Natural killer cell (primary cell): ENCODE data around the gene MGAT3. TPM values are rescaled to one million over a fixed set of nuclear protein-coding genes. Genes with fewer than 3 reads are reported as not detected.

ENCODE experiments used
- ATAC-seq, 3 donors: fragments of 150-1000 bp in 2 of 3; fragments of 200-7000 bp in 1 of 3; cut with Tn5 transposase; 1 replicate in 1 of 3; 2 replicates in 2 of 3; pipeline ENCODE4 v1.10.0; 2021; ENCODE audit warnings: mild to moderate bottlenecking in 2 of 3, moderate library complexity in 2 of 3
- DNase-seq, 2 donors: peaks; one replicate each; pipeline versions ENCODE4 v3.0.0 to v3.0.0-alpha.2; 2013 to 2021; ENCODE audit warnings: mixed read lengths in 1 of 2
- H3K27ac ChIP-seq: one replicate; pipeline ENCODE4 v1.5.1; 2013; ENCODE audit warnings: mild to moderate bottlenecking, low read length
- H3K27me3 ChIP-seq: one replicate; pipeline ENCODE4 v1.6.1; 2013; ENCODE audit warnings: low read length; ENCODE audit not compliant: control insufficient read depth, insufficient read depth
- H3K36me3 ChIP-seq: one replicate; pipeline ENCODE4 v1.6.1; 2013; ENCODE audit warnings: low read length; ENCODE audit not compliant: control insufficient read depth, insufficient read depth
- H3K4me1 ChIP-seq: one replicate; pipeline ENCODE4 v1.6.1; 2013; ENCODE audit warnings: low read length; ENCODE audit not compliant: control insufficient read depth, insufficient read depth
- H3K4me3 ChIP-seq: one replicate; pipeline ENCODE4 v1.5.1; 2013; ENCODE audit warnings: low read length
- H3K9me3 ChIP-seq: one replicate; pipeline ENCODE4 v1.6.1; 2013; ENCODE audit warnings: low read length; ENCODE audit not compliant: control insufficient read depth, insufficient read depth
- H3K27ac Mint-ChIP-seq, 2 donors: one replicate each; pipeline ENCODE4 v1.8.0; 2022; ENCODE audit warnings: mild to moderate bottlenecking in 2 of 2, mixed read lengths in 2 of 2, moderate library complexity in 1 of 2
- H3K27me3 Mint-ChIP-seq, 2 donors: one replicate each; pipeline ENCODE4 v1.8.0; 2022; ENCODE audit warnings: low read depth in 2 of 2, mixed read lengths in 2 of 2
- H3K36me3 Mint-ChIP-seq: one replicate; pipeline ENCODE4 v1.8.0; 2022; ENCODE audit warnings: mixed read lengths
- H3K4me1 Mint-ChIP-seq, 2 donors: one replicate each; pipeline ENCODE4 v1.8.0; 2022; ENCODE audit warnings: mixed read lengths in 2 of 2
- H3K4me3 Mint-ChIP-seq: one replicate; pipeline ENCODE4 v1.8.0; 2022; ENCODE audit warnings: mild to moderate bottlenecking, moderate library complexity, mixed read lengths
- H3K9me3 Mint-ChIP-seq, 2 donors: one replicate each; pipeline ENCODE4 v1.8.0; 2022; ENCODE audit warnings: mixed read lengths in 2 of 2
- CTCF ChIP-seq: fragments of 200-600 bp; IDR thresholded peaks from one replicate; pipeline ENCODE4 v1.8.0; 2022; ENCODE audit warnings: antibody characterized with exemption
- WGBS: methylation state at CpG from one replicate; pipeline ENCODE4 v1.1.7; 2013; ENCODE audit warnings: missing lambda C conversion rate; ENCODE audit not compliant: insufficient coverage; 5-methylcytosine and 5-hydroxymethylcytosine counted together
- intact Hi-C: fragments of 100-400 bp; cut with micrococcal nuclease; formaldehyde crosslinking; loops from one replicate; pipeline ENCODE4 v1.14.2; 2022
- total RNA-seq, 4 donors: library from RNA; stranded (reverse); fragments of 120-200 nt in 1 of 4; gene quantifications; one replicate each; pipeline versions ENCODE4 v1.2.3 to v1.2.4, GENCODE V29; 2013 to 2022

Gene MGAT3
- total RNA-seq, 3 donors from 2014 or later (not counting 1 experiment from before 2014, with no cell fraction given), result 0.09 to 13.7 (median 0.11) TPM

DNA sequence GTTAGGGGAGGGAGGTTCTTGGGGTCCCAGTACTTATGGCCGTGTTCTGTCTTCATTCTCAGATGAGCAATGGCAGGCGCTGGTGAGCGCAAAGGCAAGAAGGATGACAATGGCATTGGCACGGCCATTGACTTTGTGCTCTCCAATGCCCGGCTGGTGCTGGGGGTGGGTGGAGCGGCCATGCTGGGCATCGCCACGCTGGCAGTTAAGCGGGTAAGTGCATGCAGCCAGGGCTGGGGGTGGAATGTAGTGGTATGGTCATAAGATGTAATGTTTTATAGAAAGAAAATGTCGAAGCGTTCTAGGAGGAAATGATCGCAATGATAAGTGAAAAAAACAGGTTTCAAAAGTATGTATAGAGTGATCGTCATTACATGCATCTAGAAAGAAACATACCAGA lies 54.4 kb downstream of the MGAT3 start:
- Histone ChIP-seq H3K27me3 (no peaks in the 10 kb centered on the region), H3K27ac (no peak overlapping the region), H3K4me1 (no peaks in the 10 kb centered on the region), H3K4me3 (no peak overlapping the region), H3K9me3 (no peaks in the 10 kb centered on the region), H3K36me3 (peaks cover 79% of the 10 kb centered on the region)
- Mint-ChIP-seq H3K36me3 (peaks cover 8% of the 10 kb centered on the region), H3K27ac (no peak overlapping the region), H3K4me1 (peaks cover 12 to 35% of the 10 kb centered on the region in 2 donors), H3K9me3 (no peaks in the 10 kb centered on the region), H3K4me3 (no peak overlapping the region), H3K27me3 (no peaks in the 10 kb centered on the region)
- DNase-seq (no peak), ATAC-seq (no peak)
- WGBS, result 97% methylated on average over 12 of the region's 13 CpGs
- TF ChIP-seq CTCF, result no peak
- intact Hi-C loops, result no loop called here

GRCh38 chr22:39512026-39512425 lies 55.2 kb downstream of the MGAT3 start:
- H3K27ac ChIP-seq, result no peak overlapping the region
- DNase-seq, result no peak

GRCh38 chr22:39513791-39514190 lies 57.0 kb downstream of the MGAT3 start:
- WGBS, result 95% methylated on average over 18 of the region's 18 CpGs
- H3K9me3 Mint-ChIP-seq, result no peaks in the 10 kb centered on the region
- Histone ChIP-seq H3K27me3 (no peaks in the 10 kb centered on the region), H3K36me3 (peaks cover 61% of the 10 kb centered on the region), H3K9me3 (no peaks in the 10 kb centered on the region), H3K4me1 (peaks cover under 1% of the 10 kb centered on the region), H3K4me3 (no peak overlapping the region), H3K27ac (no peak overlapping the region)
- no peaks in the 10 kb centered on the region for H3K27me3 Mint-ChIP-seq
- peaks cover 8% of the 10 kb centered on the region for H3K36me3 Mint-ChIP-seq
- H3K4me3 Mint-ChIP-seq, result no peak overlapping the region
- DNase-seq (no peak), ATAC-seq (no peak)
- intact Hi-C loops, result no loop called here
- H3K27ac Mint-ChIP-seq, result no peak overlapping the region
- no peak for TF ChIP-seq CTCF
- peaks cover 5 to 19% of the 10 kb centered on the region in 2 donors for H3K4me1 Mint-ChIP-seq

More at GRCh38 chr22:39512026-39512425, 55.2 kb downstream of the MGAT3 start:
- H3K4me3 Mint-ChIP-seq, result no peak overlapping the region
- H3K27me3 ChIP-seq, result no peaks in the 10 kb centered on the region
- peaks cover 72% of the 10 kb centered on the region for H3K36me3 ChIP-seq
- H3K9me3 ChIP-seq, result no peaks in the 10 kb centered on the region
- H3K27ac Mint-ChIP-seq, result no peak overlapping the region
- peaks cover 8% of the 10 kb centered on the region for H3K36me3 Mint-ChIP-seq
- 97% methylated on average over 10 of the region's 10 CpGs for WGBS
- TF ChIP-seq CTCF, result no peak
- no peaks in the 10 kb centered on the region for H3K9me3 Mint-ChIP-seq
- no peaks in the 10 kb centered on the region for H3K27me3 Mint-ChIP-seq
- intact Hi-C loops, result no loop called here
- H3K4me1 ChIP-seq, result no peaks in the 10 kb centered on the region
- no peak overlapping the region for H3K4me3 ChIP-seq
- H3K4me1 Mint-ChIP-seq, result peaks cover 12 to 28% of the 10 kb centered on the region in 2 donors
- no peak for ATAC-seq

- intact Hi-C loops, result no loop called here
- Mint-ChIP-seq H3K27ac (no peak overlapping the region), H3K9me3 (no peaks in the 10 kb centered on the region), H3K4me3 (no peak overlapping the region), H3K36me3 (peaks cover 8% of the 10 kb centered on the region), H3K4me1 (peaks cover 4 to 19% of the 10 kb centered on the region in 2 donors), H3K27me3 (no peaks in the 10 kb centered on the region)
- Histone ChIP-seq H3K4me1 (peaks cover 7% of the 10 kb centered on the region), H3K36me3 (peaks cover 55% of the 10 kb centered on the region), H3K27ac (no peak overlapping the region), H3K27me3 (no peaks in the 10 kb centered on the region), H3K4me3 (no peak overlapping the region), H3K9me3 (no peaks in the 10 kb centered on the region)
- ATAC-seq (peak; percentile 41 to 61 (median 52)), DNase-seq (peak; percentile 48 to 65)
- 60% methylated on average over 7 of the region's 8 CpGs for WGBS
- peak; percentile 58 for TF ChIP-seq CTCF
Observed at GRCh38 chr22:39514373-39514973, 57.7 kb downstream of the MGAT3 start.
